ENCODE measurements around the gene SEMA4D.

DNA sequence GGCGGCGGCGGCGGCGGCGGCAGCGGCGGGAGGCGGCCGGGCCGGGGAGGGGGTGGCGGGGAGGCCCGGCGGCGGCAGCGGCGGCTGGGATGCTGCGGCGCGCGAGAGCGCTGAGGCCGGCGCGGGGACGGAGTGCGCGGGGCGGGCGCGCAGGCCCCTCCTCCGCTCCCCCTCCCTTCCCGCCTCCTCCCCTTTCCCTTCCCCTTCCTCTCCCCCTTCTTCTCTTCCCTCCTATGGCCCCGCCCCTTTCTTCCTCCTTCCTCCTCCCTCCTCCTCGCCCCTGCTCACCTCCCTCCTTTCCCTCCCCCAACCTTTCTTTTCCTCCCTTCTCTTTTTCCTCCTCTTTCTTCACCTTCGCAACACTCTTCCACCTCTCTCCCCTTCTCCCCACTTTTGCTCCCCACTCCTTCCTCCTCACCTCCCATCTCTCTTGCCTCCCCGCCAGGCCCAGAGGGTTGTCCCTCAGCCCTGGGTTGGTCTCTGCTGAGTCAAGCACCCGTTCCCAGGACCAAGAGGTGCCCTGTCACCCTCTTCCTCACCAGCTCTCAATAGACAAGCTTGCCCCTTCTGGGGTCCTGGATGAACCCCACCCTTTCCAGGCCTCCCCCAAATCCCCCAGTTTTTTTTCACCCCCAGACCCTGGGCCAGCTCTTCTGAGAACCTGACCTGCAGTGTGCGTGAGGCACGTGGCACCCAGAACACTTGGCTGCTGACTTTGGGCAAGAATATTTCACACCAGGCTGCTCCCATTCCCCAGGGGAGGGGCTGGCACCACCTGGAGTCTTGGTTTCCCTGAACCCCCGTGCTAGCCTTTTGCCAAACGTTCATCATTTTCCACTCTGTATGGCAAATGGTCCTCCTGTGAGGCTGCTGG, at the start of gene SEMA4D:
- TF ChIP-seq SPI1 (IDR thresholded peaks at IDR 0.05; ENCODE audit: borderline replicate concordance, low read depth), result peak; percentile 56; the same call in 1 of the 2 replicates
- TF ChIP-seq, protein P1, sequence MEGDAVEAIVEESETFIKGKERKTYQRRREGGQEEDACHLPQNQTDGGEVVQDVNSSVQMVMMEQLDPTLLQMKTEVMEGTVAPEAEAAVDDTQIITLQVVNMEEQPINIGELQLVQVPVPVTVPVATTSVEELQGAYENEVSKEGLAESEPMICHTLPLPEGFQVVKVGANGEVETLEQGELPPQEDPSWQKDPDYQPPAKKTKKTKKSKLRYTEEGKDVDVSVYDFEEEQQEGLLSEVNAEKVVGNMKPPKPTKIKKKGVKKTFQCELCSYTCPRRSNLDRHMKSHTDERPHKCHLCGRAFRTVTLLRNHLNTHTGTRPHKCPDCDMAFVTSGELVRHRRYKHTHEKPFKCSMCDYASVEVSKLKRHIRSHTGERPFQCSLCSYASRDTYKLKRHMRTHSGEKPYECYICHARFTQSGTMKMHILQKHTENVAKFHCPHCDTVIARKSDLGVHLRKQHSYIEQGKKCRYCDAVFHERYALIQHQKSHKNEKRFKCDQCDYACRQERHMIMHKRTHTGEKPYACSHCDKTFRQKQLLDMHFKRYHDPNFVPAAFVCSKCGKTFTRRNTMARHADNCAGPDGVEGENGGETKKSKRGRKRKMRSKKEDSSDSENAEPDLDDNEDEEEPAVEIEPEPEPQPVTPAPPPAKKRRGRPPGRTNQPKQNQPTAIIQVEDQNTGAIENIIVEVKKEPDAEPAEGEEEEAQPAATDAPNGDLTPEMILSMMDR (IDR thresholded peaks at IDR 0.05; ENCODE audit: insufficient read depth, low read length), result no peak

Data from HL-60 (cell line).